Colonic mucosa (tissue), 4 donors: ENCODE measurements around the gene FAM81B. TPM values are rescaled to one million over a fixed set of nuclear protein-coding genes. Genes with fewer than 3 reads are reported as not detected.

Source experiments
- DNase-seq: peaks from one replicate; pipeline ENCODE4 v3.0.0-alpha.2; 2020
- H3K27ac ChIP-seq: fragments of 200-600 bp; one replicate; pipeline ENCODE4 v1.8.0; 2021
- H3K27me3 ChIP-seq: fragments of 200-600 bp; one replicate; pipeline ENCODE4 v1.8.0; 2021
- H3K36me3 ChIP-seq: fragments of 200-600 bp; one replicate; pipeline ENCODE4 v1.8.0; 2021
- H3K4me1 ChIP-seq: fragments of 200-600 bp; one replicate; pipeline ENCODE4 v1.8.0; 2021; ENCODE audit warnings: mild to moderate bottlenecking
- H3K4me3 ChIP-seq: fragments of 200-600 bp; one replicate; pipeline ENCODE4 v1.8.0; 2021
- H3K9ac ChIP-seq, 2 donors: one replicate each; pipeline ENCODE4 v1.7.0; 2013; ENCODE audit warnings: control low read depth in 2 of 2, low read depth in 2 of 2, low read length in 2 of 2
- H3K9me3 ChIP-seq: fragments of 200-600 bp; one replicate; pipeline ENCODE4 v1.8.0; 2021
- CTCF ChIP-seq: fragments of 200-600 bp; IDR thresholded peaks from one replicate; pipeline ENCODE4 v1.8.0; 2022; ENCODE audit warnings: antibody characterized with exemption, mild to moderate bottlenecking
- intact Hi-C: fragments of 100-400 bp; cut with DNase I; formaldehyde crosslinking; loops from one replicate; pipeline ENCODE4 v1.14.1; 2022
- total RNA-seq, 2 donors: library from RNA; stranded (reverse); fragmentation: NEBNext Ultra II Directional in 1 of 2; extraction: Animal tissue kit (Norgen Biotek cat#: 25700) in 1 of 2; gene quantifications; one replicate each; pipeline ENCODE4 v1.2.1, GENCODE V29; 2021
- donor health status: healthy.
- donor health status: DM: no; HTN: no; CAD: no.
- donor health status: DM: no; HTN: no; CAD: no.

Gene FAM81B
- total RNA-seq, 2 donors from 2014 or later, result not detected

GRCh38 chr5:95439801-95440493 is 48.8 kb downstream of the FAM81B start:
- Histone ChIP-seq H3K9ac (no peak overlapping the region), H3K9me3 (no peaks in the 10 kb centered on the region), H3K27ac (no peak overlapping the region), H3K4me1 (no peaks in the 10 kb centered on the region), H3K36me3 (no peaks in the 10 kb centered on the region), H3K4me3 (no peak overlapping the region), H3K27me3 (no peaks in the 10 kb centered on the region)
- no peak for TF ChIP-seq CTCF
- DNase-seq, result no peak
- intact Hi-C loops, result no loop called here

GRCh38 chr5:95440825-95441224 is 49.7 kb downstream of the FAM81B start:
- no peaks in the 10 kb centered on the region for H3K4me1 ChIP-seq
- no peak for DNase-seq
- H3K27me3 ChIP-seq, result no peaks in the 10 kb centered on the region
- no peak overlapping the region for H3K9ac ChIP-seq
- intact Hi-C loops, result no loop called here
- no peaks in the 10 kb centered on the region for H3K9me3 ChIP-seq
- H3K27ac ChIP-seq, result no peak overlapping the region
- no peaks in the 10 kb centered on the region for H3K36me3 ChIP-seq
- no peak for TF ChIP-seq CTCF
- H3K4me3 ChIP-seq, result no peak overlapping the region

- Histone ChIP-seq H3K36me3 (no peaks in the 10 kb centered on the region), H3K9me3 (no peaks in the 10 kb centered on the region), H3K27ac (no peak overlapping the region), H3K27me3 (no peaks in the 10 kb centered on the region), H3K9ac (no peak overlapping the region), H3K4me1 (no peaks in the 10 kb centered on the region), H3K4me3 (no peak overlapping the region)
- no peak for TF ChIP-seq CTCF
- intact Hi-C loops, result no loop called here
- no peak for DNase-seq
These were observed 50.5 kb downstream of the FAM81B start for GRCh38 chr5:95441636-95442035.

- DNase-seq, result no peak
- TF ChIP-seq CTCF, result no peak
- intact Hi-C loops, result no loop called here
- H3K27me3 ChIP-seq, result no peaks in the 10 kb centered on the region
- H3K9me3 ChIP-seq, result no peaks in the 10 kb centered on the region
- H3K4me3 ChIP-seq, result no peak overlapping the region
- no peaks in the 10 kb centered on the region for H3K4me1 ChIP-seq
- H3K36me3 ChIP-seq, result no peaks in the 10 kb centered on the region
- no peak overlapping the region for H3K27ac ChIP-seq
- H3K9ac ChIP-seq, result no peak overlapping the region
These were observed 54.3 kb downstream of the FAM81B start for GRCh38 chr5:95445442-95445841.

- no peaks in the 10 kb centered on the region for H3K9me3 ChIP-seq
- intact Hi-C loops, result no loop called here
- H3K36me3 ChIP-seq, result no peaks in the 10 kb centered on the region
- no peak overlapping the region for H3K4me3 ChIP-seq
- no peak overlapping the region for H3K9ac ChIP-seq
- H3K4me1 ChIP-seq, result no peaks in the 10 kb centered on the region
- no peak for TF ChIP-seq CTCF
- H3K27ac ChIP-seq, result no peak overlapping the region
- H3K27me3 ChIP-seq, result no peaks in the 10 kb centered on the region
- no peak for DNase-seq
These were observed 54.8 kb downstream of the FAM81B start for GRCh38 chr5:95445995-95446394.
